HepG2 (cell line): ENCODE results near the gene NIPSNAP3A. TPM values are rescaled to one million over a fixed set of nuclear protein-coding genes. Genes with fewer than 3 reads are reported as not detected.

Source experiments
- ATAC-seq: fragments of 200-7000 bp; cut with Tn5 transposase; 3 replicates; pipeline ENCODE4 v1.9.1; 2020; ENCODE audit warnings: mild to moderate bottlenecking, moderate library complexity
- BruUV-seq: library from RNA; stranded (reverse); fragments of 400-500 nt; replicated peaks from 2 replicates; lab custom pipeline; 2021; lab: Mats Ljungman, UMichigan
- CTCF ChIA-PET: fragments of 300-600 bp; formaldehyde crosslinking; extraction: SDS; loops from one replicate; lab custom pipeline; 2021; ENCODE audit warnings: low total read pairs, inconsistent platforms, low intra/inter-chr PET ratio; lab: Yijun Ruan, JAX
- POLR2A ChIA-PET: fragments of 350-600 bp; sonication (Branson Sonifier 250); formaldehyde crosslinking; loops from one replicate; lab custom pipeline; 2020; ENCODE audit warnings: antibody characterized with exemption, inconsistent platforms; lab: Yijun Ruan, JAX
- DNase-seq: peaks from one replicate; pipeline ENCODE4 v3.0.0-alpha.2; 2015; ENCODE audit warnings: low spot score
- FAIRE-seq: peaks from 3 replicates; lab custom pipeline; 2011; peaks lifted over from hg19 to GRCh38; lab: Jason Lieb, UNC
- H2AFZ ChIP-seq: one replicate; pipeline ENCODE4 v1.6.1; 2011; ENCODE audit warnings: low read length, inconsistent platforms
- H3K27ac ChIP-seq: fragments of 300-600 bp; 3 replicates; pipeline ENCODE4 v1.8.0; 2011; ENCODE audit warnings: mixed run types, mild to moderate bottlenecking, mixed read lengths, low read length, inconsistent platforms; ENCODE audit not compliant: insufficient read depth; ENCODE audit errors: extremely low read length
- H3K27me3 ChIP-seq, 2 experiments: fragments of 200-600 bp in 1 of 2; 2 replicates in 1 of 2; 3 replicates in 1 of 2; pipeline versions ENCODE4 v1.6.0 to v1.8.0; 2011; ENCODE audit warnings: low read length in 2 of 2, mild to moderate bottlenecking in 2 of 2, moderate library complexity in 2 of 2, inconsistent platforms in 1 of 2; ENCODE audit not compliant: insufficient read depth in 2 of 2, control insufficient read depth in 1 of 2
- H3K36me3 ChIP-seq, 2 experiments: fragments of 200-600 bp in 1 of 2; replicated peaks in 1 of 2; 2 replicates in 1 of 2; 3 replicates in 1 of 2; pipeline versions ENCODE4 v1.5.1 to v1.8.0; 2011; ENCODE audit warnings: low read length in 2 of 2, inconsistent platforms in 1 of 2; ENCODE audit not compliant: insufficient read depth in 2 of 2, control insufficient read depth in 1 of 2
- H3K4me1 ChIP-seq: 2 replicates; pipeline ENCODE4 v1.5.1; 2012; ENCODE audit warnings: low read length, inconsistent platforms; ENCODE audit not compliant: insufficient read depth
- H3K4me2 ChIP-seq: 2 replicates; pipeline ENCODE4 v1.6.0; 2011; ENCODE audit warnings: low read depth, low read length, inconsistent platforms
- H3K4me3 ChIP-seq, 3 experiments: fragments of 200-600 bp in 1 of 3; sonication (generic), shearing (Covaris generic) in 1 of 3; replicated peaks in 1 of 3; 2 replicates each; pipeline ENCODE4 v1.5.1; 2011 to 2016; ENCODE audit warnings: low read length in 3 of 3, inconsistent platforms in 2 of 3, low read depth in 2 of 3, mild to moderate bottlenecking in 2 of 3, control low read depth in 1 of 3, mixed read lengths in 1 of 3; ENCODE audit not compliant: insufficient read depth in 1 of 3
- H3K79me2 ChIP-seq: one replicate; pipeline ENCODE4 v1.6.1; 2011; ENCODE audit warnings: low read length, inconsistent platforms; ENCODE audit not compliant: insufficient read depth
- H3K9ac ChIP-seq: 2 replicates; pipeline ENCODE4 v1.6.0; 2011; ENCODE audit warnings: mild to moderate bottlenecking, low read depth, low read length, inconsistent platforms; ENCODE audit not compliant: insufficient read depth
- H3K9me3 ChIP-seq: 2 replicates; pipeline ENCODE4 v1.5.1; 2012; ENCODE audit warnings: mild to moderate bottlenecking, low read length
- H4K20me1 ChIP-seq: 2 replicates; pipeline ENCODE4 v1.6.0; 2011; ENCODE audit warnings: inconsistent platforms, mild to moderate bottlenecking, low read length, moderate library complexity; ENCODE audit not compliant: insufficient read depth
- KDM1A ChIP-seq: IDR thresholded peaks from 2 replicates; pipeline ENCODE4 v1.6.1; 2016; ENCODE audit warnings: missing compliant biosample characterization
- MTA3 ChIP-seq: sonication (generic); formaldehyde crosslinking; IDR thresholded peaks from 2 replicates; pipeline ENCODE4 v1.4.0; 2020; ENCODE audit warnings: missing genetic modification reagents
- SKIL ChIP-seq: sonication (generic); formaldehyde crosslinking; IDR thresholded peaks from 2 replicates; pipeline ENCODE4 v1.8.0; 2022; ENCODE audit warnings: missing genetic modification reagents, mild to moderate bottlenecking, moderate library complexity, borderline replicate concordance
- SRSF4 ChIP-seq: fragments of 200-400 bp; formaldehyde crosslinking; IDR thresholded peaks from one replicate; pipeline ENCODE4 v1.6.1; 2018; ENCODE audit warnings: mild to moderate bottlenecking, low read depth, low read length, moderate library complexity; ENCODE audit not compliant: poor library complexity, severe bottlenecking
- TBL1XR1 ChIP-seq: fragments of 150-350 bp; IDR thresholded peaks from 2 replicates; pipeline ENCODE4 v1.6.1; 2014; ENCODE audit warnings: borderline replicate concordance, low read length; ENCODE audit not compliant: partially characterized antibody
- ZFP36 ChIP-seq: fragments of 150-350 bp; IDR thresholded peaks from 2 replicates; pipeline ENCODE4 v1.6.1; 2018; ENCODE audit warnings: borderline replicate concordance, low read length, low read depth; ENCODE audit not compliant: partially characterized antibody
- ZNF234 ChIP-seq: sonication (generic); formaldehyde crosslinking; conservative IDR thresholded peaks from 2 replicates; pipeline ENCODE4 v1.5.1; 2020; ENCODE audit warnings: mild to moderate bottlenecking, missing genetic modification reagents
- ZNF263 ChIP-seq: sonication (generic); formaldehyde crosslinking; IDR thresholded peaks from 2 replicates; pipeline ENCODE4 v1.4.0; 2020; ENCODE audit warnings: missing genetic modification reagents
- ZNF513 ChIP-seq: sonication (generic); formaldehyde crosslinking; conservative IDR thresholded peaks from 2 replicates; pipeline ENCODE4 v1.5.0; 2020; ENCODE audit warnings: missing genetic modification reagents
- ZSCAN9 ChIP-seq: IDR thresholded peaks from 2 replicates; pipeline ENCODE4 v1.6.1; 2016; ENCODE audit warnings: borderline replicate concordance
- WGBS: methylation state at CpG from one replicate; pipeline ENCODE4 v1.1.6; 2017; ENCODE audit warnings: low lambda C conversion rate; 5-methylcytosine and 5-hydroxymethylcytosine counted together
- in situ Hi-C: cut with HindIII; loops from 2 replicates; pipeline ENCODE4 v1.10.0; 2017; ENCODE audit warnings: low pct_unique_long_range_greater_than_20kb; ENCODE audit not compliant: extremely low pct_ligation_motif_present
- intact Hi-C: fragments of 100-400 bp; cut with micrococcal nuclease; formaldehyde crosslinking; loops from one replicate; pipeline ENCODE4 v1.10.0; 2022; ENCODE audit not compliant: unreplicated experiment
- polyA plus RNA-seq, 8 experiments: library from polyadenylated mRNA; depleted of rRNA in 3 of 8; stranded (reverse) in 7 of 8; unstranded in 1 of 8; fragments of >200 nt; fragmentation: Illumina TruSeq in 4 of 8; extraction: Trizol in 4 of 8; gene quantifications; 2 replicates each; pipeline versions ENCODE4 v1.2.1 to v1.2.3, GENCODE V29; 2011 to 2016; ENCODE audit warnings: low read depth in 4 of 8, missing spikeins in 1 of 8, mixed read lengths in 1 of 8; ENCODE audit not compliant: insufficient read depth in 1 of 8
- total RNA-seq, 5 experiments: library from RNA; depleted of rRNA; stranded (reverse); fragments of >200 nt; fragmentation: Illumina TruSeq; extraction: Trizol; gene quantifications; 2 replicates each; pipeline ENCODE4 v1.2.3, GENCODE V29; 2016; ENCODE audit warnings: low read depth in 1 of 5

Gene NIPSNAP3A
- total and polyA plus RNA-seq, 2 of the 13 experiments (the other 11 are each of a cell fraction or from before 2014, with no cell fraction given): 13.7 to 14.6 TPM

- TF ChIP-seq ZSCAN9: no peak
- TF ChIP-seq ZFP36: no peak
- TF ChIP-seq MTA3 (CRISPR knock-in tag): no peak
- no peak for TF ChIP-seq ZNF513 (CRISPR knock-in tag)
- TF ChIP-seq TBL1XR1: no peak
- no peak for TF ChIP-seq KDM1A (CRISPR knock-in tag)
- no peak for TF ChIP-seq SKIL
- no peak for TF ChIP-seq ZNF263 (CRISPR knock-in tag)
- TF ChIP-seq ZNF234: no peak
- no peak for TF ChIP-seq SRSF4
- BruUV-seq: no TSS peak
- Histone ChIP-seq H3K9ac (no peak overlapping the region), H3K79me2 (no peaks in the 10 kb centered on the region), H3K4me3 (no peak overlapping the region), H2AFZ (no peak overlapping the region), H3K27ac (no peak overlapping the region), H3K27me3 (no peaks in the 10 kb centered on the region), H4K20me1 (no peaks in the 10 kb centered on the region; the same call in 1 of the 2 replicates), H3K36me3 (peaks cover 52 to 95% of the 10 kb centered on the region in 2 experiments), H3K4me2 (no peak overlapping the region), H3K9me3 (no peaks in the 10 kb centered on the region), H3K4me1 (no peaks in the 10 kb centered on the region)
- in situ Hi-C loops (no loop called here), intact Hi-C loops (no loop called here)
- ATAC-seq: no peak
- FAIRE-seq: no peak
- DNase-seq: no peak
- over 99% methylated on average over 5 of the region's 5 CpGs for WGBS
- ChIA-PET POLR2A (no interaction called here), CTCF (no interaction called here)
These were observed 54.6 kb downstream of the NIPSNAP3A start for GRCh38 chr9:104802110-104802509.
